IPS-15b (cell line): ENCODE data around the gene NRIP2.

Experiments
- H3K27me3 ChIP-seq: one replicate; pipeline ENCODE4 v1.6.1; 2013; ENCODE audit warnings: low read length; ENCODE audit not compliant: control insufficient read depth, insufficient read depth
- H3K36me3 ChIP-seq: one replicate; pipeline ENCODE4 v1.6.1; 2013; ENCODE audit warnings: low read length; ENCODE audit not compliant: control insufficient read depth, insufficient read depth
- H3K4me1 ChIP-seq: one replicate; pipeline ENCODE4 v1.6.1; 2013; ENCODE audit warnings: mild to moderate bottlenecking, low read length; ENCODE audit not compliant: control insufficient read depth, insufficient read depth
- H3K4me3 ChIP-seq: one replicate; pipeline ENCODE4 v1.5.1; 2013; ENCODE audit warnings: low read depth, low read length
- H3K9ac ChIP-seq: one replicate; pipeline ENCODE4 v1.6.1; 2013; ENCODE audit warnings: low read depth, mild to moderate bottlenecking, low read length
- H3K9me3 ChIP-seq: one replicate; pipeline ENCODE4 v1.6.1; 2013; ENCODE audit warnings: mild to moderate bottlenecking, low read length; ENCODE audit not compliant: control insufficient read depth, insufficient read depth

The NRIP2 gene

GRCh38 chr12:2823483-2823882, 11.4 kb downstream of the NRIP2 start:
- H3K4me3 ChIP-seq: no peak overlapping the region
- peaks cover 49% of the 10 kb centered on the region for H3K36me3 ChIP-seq
- no peak overlapping the region for H3K9ac ChIP-seq
- no peaks in the 10 kb centered on the region for H3K9me3 ChIP-seq
- no peaks in the 10 kb centered on the region for H3K27me3 ChIP-seq
- H3K4me1 ChIP-seq: peaks cover 16% of the 10 kb centered on the region

- Histone ChIP-seq H3K4me3 (no peak overlapping the region), H3K9ac (no peak overlapping the region), H3K36me3 (peaks cover 40% of the 10 kb centered on the region), H3K27me3 (no peaks in the 10 kb centered on the region), H3K4me1 (peaks cover 9% of the 10 kb centered on the region), H3K9me3 (no peaks in the 10 kb centered on the region)
These were observed 14.4 kb downstream of the NRIP2 start for GRCh38 chr12:2820432-2820831.

GRCh38 chr12:2819810-2820209, 15.0 kb downstream of the NRIP2 start:
- Histone ChIP-seq H3K9ac (no peak overlapping the region), H3K36me3 (peaks cover 39% of the 10 kb centered on the region), H3K4me3 (no peak overlapping the region), H3K4me1 (peaks cover 7% of the 10 kb centered on the region), H3K9me3 (no peaks in the 10 kb centered on the region), H3K27me3 (no peaks in the 10 kb centered on the region)

GRCh38 chr12:2813214-2814185, 21.3 kb downstream of the NRIP2 start:
- no peaks in the 10 kb centered on the region for H3K4me1 ChIP-seq
- H3K9ac ChIP-seq: peak overlapping the region; percentile 86
- peak overlapping the region; percentile 82 for H3K4me3 ChIP-seq
- H3K36me3 ChIP-seq: peaks cover 5% of the 10 kb centered on the region
- no peaks in the 10 kb centered on the region for H3K27me3 ChIP-seq
- no peaks in the 10 kb centered on the region for H3K9me3 ChIP-seq

- Histone ChIP-seq H3K9ac (peak within 1 kb of the TSS; percentile 86), H3K36me3 (no peaks in the 10 kb centered on the region), H3K4me3 (peak within 1 kb of the TSS; percentile 82), H3K9me3 (no peaks in the 10 kb centered on the region), H3K27me3 (no peaks in the 10 kb centered on the region), H3K4me1 (no peaks in the 10 kb centered on the region)
These were observed 22.3 kb downstream of the NRIP2 start, which contains the start of gene ITFG2 for GRCh38 chr12:2812290-2813213. Gene ITFG2 (plus strand): TSS chr12:2812668. CDS start chr12:2812761, 93 bp downstream.

GRCh38 chr12:2811801-2812200, 23.0 kb downstream of the NRIP2 start:
- Histone ChIP-seq H3K27me3 (no peaks in the 10 kb centered on the region), H3K4me3 (peak overlapping the region; percentile 14), H3K9ac (no peak overlapping the region), H3K9me3 (no peaks in the 10 kb centered on the region), H3K4me1 (no peaks in the 10 kb centered on the region), H3K36me3 (peaks cover 3% of the 10 kb centered on the region)

- no peaks in the 10 kb centered on the region for H3K4me1 ChIP-seq
- no peaks in the 10 kb centered on the region for H3K9me3 ChIP-seq
- peaks cover 24% of the 10 kb centered on the region for H3K36me3 ChIP-seq
- no peak overlapping the region for H3K4me3 ChIP-seq
- no peak overlapping the region for H3K9ac ChIP-seq
- H3K27me3 ChIP-seq: no peaks in the 10 kb centered on the region
These were observed 28.1 kb downstream of the NRIP2 start for GRCh38 chr12:2806700-2807099.

- Histone ChIP-seq H3K27me3 (no peaks in the 10 kb centered on the region), H3K9ac (no peak overlapping the region), H3K9me3 (no peaks in the 10 kb centered on the region), H3K36me3 (peaks cover 39% of the 10 kb centered on the region), H3K4me3 (no peak overlapping the region), H3K4me1 (no peaks in the 10 kb centered on the region)
These were observed 29.7 kb downstream of the NRIP2 start for GRCh38 chr12:2805143-2805520.

- Histone ChIP-seq H3K9me3 (no peaks in the 10 kb centered on the region), H3K36me3 (peaks cover 44% of the 10 kb centered on the region), H3K9ac (no peak overlapping the region), H3K27me3 (no peaks in the 10 kb centered on the region), H3K4me1 (no peaks in the 10 kb centered on the region), H3K4me3 (no peak overlapping the region)
These were observed 30.3 kb downstream of the NRIP2 start for GRCh38 chr12:2804393-2805142.

- H3K27me3 ChIP-seq: no peaks in the 10 kb centered on the region
- no peaks in the 10 kb centered on the region for H3K9me3 ChIP-seq
- peaks cover 52% of the 10 kb centered on the region for H3K36me3 ChIP-seq
- H3K4me3 ChIP-seq: no peak overlapping the region
- H3K4me1 ChIP-seq: no peaks in the 10 kb centered on the region
- H3K9ac ChIP-seq: no peak overlapping the region
These were observed 31.0 kb downstream of the NRIP2 start for GRCh38 chr12:2803635-2804392.
